Measurements from ENCODE around the gene PERM1.

DNA sequence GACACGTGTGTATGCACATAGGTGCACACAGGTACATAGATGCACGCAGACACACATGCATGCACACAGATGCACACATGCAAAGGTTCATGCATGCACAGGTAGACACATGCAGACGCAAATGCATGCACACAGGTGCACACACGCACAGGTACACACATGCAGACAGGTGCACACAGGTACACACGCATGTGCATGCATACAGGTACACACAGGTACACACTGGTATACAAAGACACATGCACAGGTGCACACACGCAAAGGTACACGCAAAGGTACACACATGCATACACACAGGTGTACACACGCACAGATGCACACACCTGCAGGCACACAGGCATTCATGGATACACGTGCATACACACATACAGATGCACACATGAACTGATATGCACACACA is 31.6 kb downstream of the PERM1 start:
- TF ChIP-seq ZNF335 (CRISPR knock-in tag; IDR thresholded peaks at IDR 0.05), result no peak
- no peak for TF ChIP-seq PHF20 (CRISPR knock-in tag; IDR thresholded peaks at IDR 0.05)
- peak in 1 of 2 experiments; percentile 38; a peak in 1 of 4 replicates for TF ChIP-seq POLR2A (IDR thresholded peaks at IDR 0.05; ENCODE audit: insufficient read depth in 1 of 2, low read depth in 2 of 2, low read length in 2 of 2)
- TF ChIP-seq, protein P1, sequence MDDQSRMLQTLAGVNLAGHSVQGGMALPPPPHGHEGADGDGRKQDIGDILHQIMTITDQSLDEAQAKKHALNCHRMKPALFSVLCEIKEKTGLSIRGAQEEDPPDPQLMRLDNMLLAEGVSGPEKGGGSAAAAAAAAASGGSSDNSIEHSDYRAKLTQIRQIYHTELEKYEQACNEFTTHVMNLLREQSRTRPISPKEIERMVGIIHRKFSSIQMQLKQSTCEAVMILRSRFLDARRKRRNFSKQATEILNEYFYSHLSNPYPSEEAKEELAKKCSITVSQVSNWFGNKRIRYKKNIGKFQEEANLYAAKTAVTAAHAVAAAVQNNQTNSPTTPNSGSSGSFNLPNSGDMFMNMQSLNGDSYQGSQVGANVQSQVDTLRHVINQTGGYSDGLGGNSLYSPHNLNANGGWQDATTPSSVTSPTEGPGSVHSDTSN (CRISPR knock-in tag; IDR thresholded peaks at IDR 0.05; ENCODE audit: borderline replicate concordance), result no peak
